Esophagus squamous epithelium (tissue), 4 donors: ENCODE data around the gene GPSM3.
A peak's percentile ranks its signal among the peaks of the same experiment; 100 is the strongest.

Experiments used
- CTCF ChIP-seq, 6 experiments: fragments of 450-650 bp in 4 of 6; fragments of 200-600 bp in 2 of 6; sonication (generic) in 2 of 6; IDR thresholded peaks; one replicate each; pipeline ENCODE4 v1.5.1; 2016 to 2019; ENCODE audit warnings: antibody characterized with exemption in 6 of 6, mild to moderate bottlenecking in 4 of 6, moderate library complexity in 4 of 6
- POLR2A ChIP-seq, 4 donors: fragments of 450-650 bp; IDR thresholded peaks; one replicate each; pipeline ENCODE4 v1.6.1; 2017; ENCODE audit warnings: antibody characterized with exemption in 4 of 4, mild to moderate bottlenecking in 4 of 4, moderate library complexity in 3 of 4

- TF ChIP-seq CTCF (IDR thresholded peaks at IDR 0.05) (no peak), POLR2A (IDR thresholded peaks at IDR 0.05) (peak in 2 of 4 donors; percentile 8 to 47)
Observed at GRCh38 chr6:32177788-32178546, 14.5 kb downstream of the GPSM3 start, which contains the start of gene RNF5.
